Vagina (tissue), 2 donors: ENCODE data around the gene SHC4. TPM values are rescaled to one million over a fixed set of nuclear protein-coding genes. Genes with fewer than 3 reads are reported as not detected.

Source experiments
- DNase-seq, 2 donors: peaks; one replicate each; pipeline ENCODE4 v3.0.0-alpha.2; 2017; ENCODE audit errors: extremely low spot score in 2 of 2
- H3K27ac ChIP-seq: fragments of 200-600 bp; sonication (generic); one replicate; pipeline ENCODE4 v1.5.1; 2019
- H3K27me3 ChIP-seq: fragments of 200-600 bp; sonication (generic); one replicate; pipeline ENCODE4 v1.5.1; 2019
- H3K36me3 ChIP-seq, 2 donors: fragments of 200-600 bp; sonication (generic); one replicate each; pipeline ENCODE4 v1.5.1; 2017 to 2019
- H3K4me1 ChIP-seq: fragments of 200-600 bp; sonication (generic); one replicate; pipeline ENCODE4 v1.5.1; 2019
- H3K4me3 ChIP-seq, 2 donors: fragments of 200-600 bp; sonication (generic); 1 replicate in 1 of 2; 2 replicates in 1 of 2; pipeline ENCODE4 v1.5.1; 2016 to 2019
- H3K9me3 ChIP-seq: fragments of 200-600 bp; sonication (generic); one replicate; pipeline ENCODE4 v1.5.1; 2019
- POLR2A ChIP-seq, 2 donors: fragments of 450-650 bp; IDR thresholded peaks; one replicate each; pipeline ENCODE4 v1.6.1; 2017; ENCODE audit warnings: antibody characterized with exemption in 2 of 2, mild to moderate bottlenecking in 2 of 2, moderate library complexity in 2 of 2
- POLR2AphosphoS5 ChIP-seq, 2 donors: sonication (generic); formaldehyde crosslinking; IDR thresholded peaks; one replicate each; pipeline ENCODE4 v1.9.0; 2017; ENCODE audit warnings: antibody characterized with exemption in 2 of 2, mild to moderate bottlenecking in 2 of 2, low read depth in 1 of 2; ENCODE audit not compliant: insufficient read depth in 1 of 2
- intact Hi-C: fragments of 100-400 bp; cut with DNase I; formaldehyde crosslinking; loops from one replicate; pipeline ENCODE4 v1.15.1; 2023
- total RNA-seq: library from RNA; depleted of rRNA; stranded (reverse); fragments of >200 nt; gene quantifications from one replicate; pipeline ENCODE4 v1.2.3, GENCODE V29; 2016
- TF ChIP-seq, protein P1 (sequence below), 3 experiments: fragments of 450-650 bp in 2 of 3; fragments of 200-600 bp in 1 of 3; sonication (generic) in 1 of 3; IDR thresholded peaks; one replicate each; pipeline ENCODE4 v1.5.1; 2017 to 2019; ENCODE audit warnings: antibody characterized with exemption in 3 of 3, mild to moderate bottlenecking in 2 of 3, moderate library complexity in 2 of 3

Gene SHC4
- total RNA-seq, 1 donor from 2014 or later = 0.25 TPM

DNA sequence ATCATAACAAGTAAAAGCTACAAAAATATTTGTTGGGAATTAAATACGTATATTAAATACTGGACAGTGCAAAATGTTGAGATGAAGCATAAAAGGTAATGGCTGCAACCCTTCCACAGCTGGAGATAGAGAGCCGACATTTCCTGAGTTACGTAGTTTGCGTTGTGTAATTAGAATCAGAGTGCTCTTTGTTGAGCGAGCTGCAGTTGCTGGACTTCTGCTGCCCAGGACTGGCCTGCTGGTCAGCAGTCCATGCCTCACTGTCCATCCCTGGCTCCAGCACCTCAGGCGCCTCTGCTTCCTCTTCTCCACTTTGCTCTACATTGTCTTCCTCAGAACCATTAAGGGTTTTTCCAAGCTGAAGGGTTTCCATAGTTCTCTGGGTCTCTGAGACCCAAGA lies 28.4 kb upstream of the SHC4 start:
- Histone ChIP-seq H3K27ac (no peak overlapping the region), H3K36me3 (peaks cover 0 to 40% of the 10 kb centered on the region in 2 donors), H3K9me3 (no peaks in the 10 kb centered on the region), H3K4me1 (no peaks in the 10 kb centered on the region), H3K4me3 (no peak overlapping the region), H3K27me3 (no peaks in the 10 kb centered on the region)
- intact Hi-C loops = no loop called here
- no peak for DNase-seq
- TF ChIP-seq POLR2AphosphoS5 (IDR thresholded peaks at IDR 0.05; ENCODE audit: insufficient read depth in 1 of 2, low read depth in 1 of 2) = no peak
- no peak for TF ChIP-seq POLR2A (IDR thresholded peaks at IDR 0.05)
- TF ChIP-seq, protein P1, sequence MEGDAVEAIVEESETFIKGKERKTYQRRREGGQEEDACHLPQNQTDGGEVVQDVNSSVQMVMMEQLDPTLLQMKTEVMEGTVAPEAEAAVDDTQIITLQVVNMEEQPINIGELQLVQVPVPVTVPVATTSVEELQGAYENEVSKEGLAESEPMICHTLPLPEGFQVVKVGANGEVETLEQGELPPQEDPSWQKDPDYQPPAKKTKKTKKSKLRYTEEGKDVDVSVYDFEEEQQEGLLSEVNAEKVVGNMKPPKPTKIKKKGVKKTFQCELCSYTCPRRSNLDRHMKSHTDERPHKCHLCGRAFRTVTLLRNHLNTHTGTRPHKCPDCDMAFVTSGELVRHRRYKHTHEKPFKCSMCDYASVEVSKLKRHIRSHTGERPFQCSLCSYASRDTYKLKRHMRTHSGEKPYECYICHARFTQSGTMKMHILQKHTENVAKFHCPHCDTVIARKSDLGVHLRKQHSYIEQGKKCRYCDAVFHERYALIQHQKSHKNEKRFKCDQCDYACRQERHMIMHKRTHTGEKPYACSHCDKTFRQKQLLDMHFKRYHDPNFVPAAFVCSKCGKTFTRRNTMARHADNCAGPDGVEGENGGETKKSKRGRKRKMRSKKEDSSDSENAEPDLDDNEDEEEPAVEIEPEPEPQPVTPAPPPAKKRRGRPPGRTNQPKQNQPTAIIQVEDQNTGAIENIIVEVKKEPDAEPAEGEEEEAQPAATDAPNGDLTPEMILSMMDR (IDR thresholded peaks at IDR 0.05) = no peak

DNA sequence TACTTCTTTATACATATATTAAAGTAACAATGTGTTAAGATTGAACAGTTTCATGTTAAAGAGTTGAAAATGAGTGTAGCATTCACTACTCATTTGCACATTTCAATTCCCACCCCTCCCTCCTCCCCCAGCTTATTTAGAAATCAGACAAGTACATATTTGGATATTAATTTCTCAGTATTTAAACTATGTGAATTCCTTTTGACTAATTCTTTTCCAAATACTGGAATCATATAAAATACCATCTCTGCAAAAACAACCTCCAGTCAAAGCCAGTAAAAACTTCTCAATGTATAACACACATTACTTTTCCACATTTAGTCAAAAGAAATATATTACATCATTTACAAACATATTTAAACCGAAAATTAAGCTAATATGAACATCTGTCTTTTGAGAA lies 25.5 kb upstream of the SHC4 start:
- TF ChIP-seq POLR2AphosphoS5 (IDR thresholded peaks at IDR 0.05; ENCODE audit: insufficient read depth in 1 of 2, low read depth in 1 of 2) (no peak), POLR2A (IDR thresholded peaks at IDR 0.05) (no peak)
- TF ChIP-seq, protein P1 (IDR thresholded peaks at IDR 0.05) = no peak
- Histone ChIP-seq H3K9me3 (no peaks in the 10 kb centered on the region), H3K4me1 (peaks cover 11% of the 10 kb centered on the region), H3K27me3 (no peaks in the 10 kb centered on the region), H3K27ac (no peak overlapping the region), H3K36me3 (peaks cover 0 to 24% of the 10 kb centered on the region in 2 donors), H3K4me3 (no peak overlapping the region)
- intact Hi-C loops = no loop called here
- no peak for DNase-seq

GRCh38 chr15:48987142-48987541 lies 23.4 kb upstream of the SHC4 start:
- Histone ChIP-seq H3K9me3 (no peaks in the 10 kb centered on the region), H3K27me3 (no peaks in the 10 kb centered on the region), H3K36me3 (peaks cover 0 to 12% of the 10 kb centered on the region in 2 donors), H3K4me3 (no peak overlapping the region), H3K27ac (no peak overlapping the region), H3K4me1 (peaks cover 11% of the 10 kb centered on the region)
- DNase-seq = no peak
- no peak for TF ChIP-seq POLR2A (IDR thresholded peaks at IDR 0.05)
- TF ChIP-seq, protein P1 (IDR thresholded peaks at IDR 0.05) = no peak
- no peak for TF ChIP-seq POLR2AphosphoS5 (IDR thresholded peaks at IDR 0.05; ENCODE audit: insufficient read depth in 1 of 2, low read depth in 1 of 2)
- intact Hi-C loops = no loop called here

GRCh38 chr15:48986240-48986639 lies 22.5 kb upstream of the SHC4 start:
- Histone ChIP-seq H3K4me1 (peaks cover 11% of the 10 kb centered on the region), H3K4me3 (no peak overlapping the region), H3K36me3 (peaks cover 0 to 3% of the 10 kb centered on the region in 2 donors), H3K27ac (no peak overlapping the region), H3K9me3 (no peaks in the 10 kb centered on the region), H3K27me3 (no peaks in the 10 kb centered on the region)
- intact Hi-C loops = no loop called here
- no peak for DNase-seq
- TF ChIP-seq POLR2A (IDR thresholded peaks at IDR 0.05) (no peak), POLR2AphosphoS5 (IDR thresholded peaks at IDR 0.05; ENCODE audit: insufficient read depth in 1 of 2, low read depth in 1 of 2) (no peak)
- TF ChIP-seq, protein P1 (IDR thresholded peaks at IDR 0.05) = no peak

DNA sequence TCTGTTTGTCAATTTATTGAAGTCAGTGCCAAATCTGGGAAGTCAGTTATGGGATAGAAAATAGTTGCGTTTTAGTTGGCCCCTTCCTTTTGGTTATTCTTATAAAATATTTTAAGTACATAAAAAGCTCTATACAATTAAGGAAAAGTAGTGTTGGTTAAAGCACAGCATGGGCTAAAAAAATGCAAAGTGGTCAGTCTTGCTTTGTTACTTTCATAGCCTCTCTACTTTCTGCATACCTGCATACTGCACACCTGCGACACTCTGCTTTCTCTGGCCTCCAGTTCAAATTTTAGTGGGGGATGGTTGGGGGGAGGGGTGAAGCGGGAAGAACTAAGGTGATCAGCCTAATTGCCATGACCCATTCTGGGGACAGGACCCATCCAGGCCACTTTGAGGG lies 21.8 kb upstream of the SHC4 start:
- TF ChIP-seq POLR2AphosphoS5 (IDR thresholded peaks at IDR 0.05; ENCODE audit: insufficient read depth in 1 of 2, low read depth in 1 of 2) = no peak
- TF ChIP-seq POLR2A (IDR thresholded peaks at IDR 0.05) = no peak
- TF ChIP-seq, protein P1 (IDR thresholded peaks at IDR 0.05) = no peak
- Histone ChIP-seq H3K36me3 (no peaks in the 10 kb centered on the region), H3K9me3 (no peaks in the 10 kb centered on the region), H3K27me3 (no peaks in the 10 kb centered on the region), H3K4me3 (no peak overlapping the region), H3K4me1 (peaks cover 11% of the 10 kb centered on the region), H3K27ac (no peak overlapping the region)
- no peak for DNase-seq
- intact Hi-C loops = no loop called here
